ENCODE results near the gene RBM10.

DNA sequence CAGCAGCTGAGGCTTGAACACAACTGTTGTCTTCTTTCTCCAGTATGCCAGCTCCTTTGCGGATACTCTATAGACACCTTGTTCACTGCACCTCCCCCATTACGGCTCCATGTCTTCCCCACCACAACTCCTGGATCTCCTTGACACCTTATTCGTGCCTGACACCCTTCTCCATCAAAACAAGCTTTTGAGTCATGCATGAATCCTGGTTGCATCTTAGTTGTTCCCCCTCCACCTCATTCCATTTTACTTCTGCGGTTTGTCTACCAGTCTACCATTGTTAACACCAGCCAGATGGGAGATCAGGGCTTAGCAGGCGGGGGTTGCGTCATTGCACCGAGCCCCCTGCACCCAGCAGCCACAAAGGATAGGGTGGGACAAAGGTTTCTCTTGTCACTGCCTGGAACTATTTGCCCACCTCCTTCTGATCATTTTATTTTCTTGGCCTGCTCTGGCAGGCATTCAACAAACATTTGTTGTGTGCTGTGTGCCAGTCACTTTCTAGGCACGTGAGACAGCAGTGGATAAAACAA lies 71.4 kb downstream of the RBM10 start:
- TF ChIP-seq, protein P1, sequence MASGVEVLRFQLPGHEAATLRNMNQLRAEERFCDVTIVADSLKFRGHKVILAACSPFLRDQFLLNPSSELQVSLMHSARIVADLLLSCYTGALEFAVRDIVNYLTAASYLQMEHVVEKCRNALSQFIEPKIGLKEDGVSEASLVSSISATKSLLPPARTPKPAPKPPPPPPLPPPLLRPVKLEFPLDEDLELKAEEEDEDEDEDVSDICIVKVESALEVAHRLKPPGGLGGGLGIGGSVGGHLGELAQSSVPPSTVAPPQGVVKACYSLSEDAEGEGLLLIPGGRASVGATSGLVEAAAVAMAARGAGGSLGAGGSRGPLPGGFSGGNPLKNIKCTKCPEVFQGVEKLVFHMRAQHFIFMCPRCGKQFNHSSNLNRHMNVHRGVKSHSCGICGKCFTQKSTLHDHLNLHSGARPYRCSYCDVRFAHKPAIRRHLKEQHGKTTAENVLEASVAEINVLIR (CRISPR knock-in tag; IDR thresholded peaks at IDR 0.05): no peak
- no peak for TF ChIP-seq EP300 (IDR thresholded peaks at IDR 0.05; ENCODE audit: low read length)
- no peak for TF ChIP-seq ZNF23 (CRISPR knock-in tag; IDR thresholded peaks at IDR 0.05)
- TF ChIP-seq, protein P2, sequence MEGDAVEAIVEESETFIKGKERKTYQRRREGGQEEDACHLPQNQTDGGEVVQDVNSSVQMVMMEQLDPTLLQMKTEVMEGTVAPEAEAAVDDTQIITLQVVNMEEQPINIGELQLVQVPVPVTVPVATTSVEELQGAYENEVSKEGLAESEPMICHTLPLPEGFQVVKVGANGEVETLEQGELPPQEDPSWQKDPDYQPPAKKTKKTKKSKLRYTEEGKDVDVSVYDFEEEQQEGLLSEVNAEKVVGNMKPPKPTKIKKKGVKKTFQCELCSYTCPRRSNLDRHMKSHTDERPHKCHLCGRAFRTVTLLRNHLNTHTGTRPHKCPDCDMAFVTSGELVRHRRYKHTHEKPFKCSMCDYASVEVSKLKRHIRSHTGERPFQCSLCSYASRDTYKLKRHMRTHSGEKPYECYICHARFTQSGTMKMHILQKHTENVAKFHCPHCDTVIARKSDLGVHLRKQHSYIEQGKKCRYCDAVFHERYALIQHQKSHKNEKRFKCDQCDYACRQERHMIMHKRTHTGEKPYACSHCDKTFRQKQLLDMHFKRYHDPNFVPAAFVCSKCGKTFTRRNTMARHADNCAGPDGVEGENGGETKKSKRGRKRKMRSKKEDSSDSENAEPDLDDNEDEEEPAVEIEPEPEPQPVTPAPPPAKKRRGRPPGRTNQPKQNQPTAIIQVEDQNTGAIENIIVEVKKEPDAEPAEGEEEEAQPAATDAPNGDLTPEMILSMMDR (IDR thresholded peaks at IDR 0.05 in 2 of 3, conservative IDR thresholded peaks at IDR 0.05 in 1 of 3; ENCODE audit: insufficient read depth in 2 of 3, low read depth in 1 of 3, low read length in 3 of 3): no peak
- TF ChIP-seq MTA1 (IDR thresholded peaks at IDR 0.05; ENCODE audit: borderline replicate concordance): no peak
